NCI-H446 (cell line): ENCODE results near the gene TVP23A.
"Not testable (repeated sequence)": the region's sequence is repeated elsewhere in the genome, so short reads cannot be mapped to it uniquely, and the experiment has no call there.

Experiments
- DNase-seq, 2 experiments: peaks; one replicate each; lab custom pipeline; 2025; lab: John Stamatoyannopoulos, UW

The TVP23A gene

GRCh38 chr16:10835281-10835931 is 16.8 kb upstream of the TVP23A start:
- DNase-seq: no peak

- DNase-seq: no peak
These were observed 16.2 kb upstream of the TVP23A start for GRCh38 chr16:10834766-10835165.

GRCh38 chr16:10834130-10834529 is 15.5 kb upstream of the TVP23A start:
- DNase-seq: no peak

- no peak for DNase-seq
These were observed 14.7 kb upstream of the TVP23A start for GRCh38 chr16:10833271-10833670.

- no peak for DNase-seq
These were observed 13.6 kb upstream of the TVP23A start for GRCh38 chr16:10831894-10832886.

- not testable (repeated sequence) for DNase-seq
These were observed 11.6 kb upstream of the TVP23A start for GRCh38 chr16:10830240-10830639.

GRCh38 chr16:10829390-10830098 is 10.9 kb upstream of the TVP23A start:
- not testable (repeated sequence) for DNase-seq

GRCh38 chr16:10828851-10829366 is 10.3 kb upstream of the TVP23A start:
- DNase-seq: peak; percentile 63 to 92

GRCh38 chr16:10827691-10828341 is 9.2 kb upstream of the TVP23A start:
- peak; percentile 16 to 65 for DNase-seq

GRCh38 chr16:10824111-10824893 is 5.7 kb upstream of the TVP23A start:
- DNase-seq: no peak

- DNase-seq: no peak
These were observed 4.1 kb upstream of the TVP23A start for GRCh38 chr16:10822702-10823101.

GRCh38 chr16:10820546-10820945 is 2.0 kb upstream of the TVP23A start:
- no peak for DNase-seq

- DNase-seq: no peak
These were observed 1.1 kb downstream of the TVP23A start for GRCh38 chr16:10817514-10817913.

GRCh38 chr16:10813099-10813455 is 5.5 kb downstream of the TVP23A start:
- DNase-seq: no peak

- no peak for DNase-seq
These were observed 6.1 kb downstream of the TVP23A start for GRCh38 chr16:10812312-10813098.

GRCh38 chr16:10809706-10810105 is 8.9 kb downstream of the TVP23A start:
- no peak for DNase-seq

- DNase-seq: no peak
These were observed 9.7 kb downstream of the TVP23A start for GRCh38 chr16:10808850-10809249.

GRCh38 chr16:10808218-10808617 is 10.4 kb downstream of the TVP23A start:
- no peak for DNase-seq

- no peak for DNase-seq
These were observed 11.9 kb downstream of the TVP23A start for GRCh38 chr16:10806698-10807097.

GRCh38 chr16:10805334-10805733 is 13.3 kb downstream of the TVP23A start:
- DNase-seq: no peak
